Neural progenitor cell (in vitro differentiated cells): ENCODE data around the gene CA10.

Source experiments
- EZH2 ChIP-seq: fragments of 200-600 bp; sonication (generic); IDR thresholded peaks from 2 replicates; pipeline ENCODE4 v1.6.1; 2017; ENCODE audit warnings: antibody characterized with exemption, mild to moderate bottlenecking, moderate library complexity
- EZH2phosphoT487 ChIP-seq: fragments of 200-600 bp; sonication (generic); IDR thresholded peaks from 2 replicates; pipeline ENCODE4 v1.6.1; 2017; ENCODE audit warnings: antibody characterized with exemption
- TF ChIP-seq, protein P1 (sequence below): fragments of 200-600 bp; sonication (generic); IDR thresholded peaks from 2 replicates; pipeline ENCODE4 v1.5.1; 2017; ENCODE audit warnings: antibody characterized with exemption, mild to moderate bottlenecking

DNA sequence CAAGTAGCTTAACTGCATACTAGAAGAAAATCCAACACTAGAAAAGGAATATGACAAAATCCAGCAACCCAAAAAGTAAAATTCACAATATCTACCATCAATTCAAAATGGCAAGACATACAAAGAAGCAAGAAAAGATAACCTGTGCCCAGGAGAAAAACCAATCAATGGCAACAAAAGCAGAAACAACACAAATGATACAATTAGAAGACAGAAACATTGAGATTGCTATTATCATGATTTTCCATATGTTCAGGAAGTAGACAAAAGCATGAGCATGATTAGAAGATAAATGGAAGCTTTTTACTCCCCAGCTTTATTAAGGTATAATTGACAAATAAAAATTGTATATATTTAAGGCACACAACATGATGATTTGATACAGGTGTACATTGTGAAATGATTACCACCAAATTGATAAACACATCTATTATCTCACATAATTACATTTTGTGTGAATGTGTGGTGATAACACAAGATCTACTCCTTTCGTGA, 117.3 kb downstream of the CA10 start:
- TF ChIP-seq, protein P1, sequence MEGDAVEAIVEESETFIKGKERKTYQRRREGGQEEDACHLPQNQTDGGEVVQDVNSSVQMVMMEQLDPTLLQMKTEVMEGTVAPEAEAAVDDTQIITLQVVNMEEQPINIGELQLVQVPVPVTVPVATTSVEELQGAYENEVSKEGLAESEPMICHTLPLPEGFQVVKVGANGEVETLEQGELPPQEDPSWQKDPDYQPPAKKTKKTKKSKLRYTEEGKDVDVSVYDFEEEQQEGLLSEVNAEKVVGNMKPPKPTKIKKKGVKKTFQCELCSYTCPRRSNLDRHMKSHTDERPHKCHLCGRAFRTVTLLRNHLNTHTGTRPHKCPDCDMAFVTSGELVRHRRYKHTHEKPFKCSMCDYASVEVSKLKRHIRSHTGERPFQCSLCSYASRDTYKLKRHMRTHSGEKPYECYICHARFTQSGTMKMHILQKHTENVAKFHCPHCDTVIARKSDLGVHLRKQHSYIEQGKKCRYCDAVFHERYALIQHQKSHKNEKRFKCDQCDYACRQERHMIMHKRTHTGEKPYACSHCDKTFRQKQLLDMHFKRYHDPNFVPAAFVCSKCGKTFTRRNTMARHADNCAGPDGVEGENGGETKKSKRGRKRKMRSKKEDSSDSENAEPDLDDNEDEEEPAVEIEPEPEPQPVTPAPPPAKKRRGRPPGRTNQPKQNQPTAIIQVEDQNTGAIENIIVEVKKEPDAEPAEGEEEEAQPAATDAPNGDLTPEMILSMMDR: no peak
- no peak for TF ChIP-seq EZH2
- TF ChIP-seq EZH2phosphoT487: no peak
